Naive thymus-derived CD4-positive, alpha-beta T cell (primary cell): ENCODE data around the gene EPRS1. TPM values are rescaled to one million over a fixed set of nuclear protein-coding genes. Genes with fewer than 3 reads are reported as not detected.

Experiments used
- ATAC-seq: fragments of 150-1000 bp; cut with Tn5 transposase; 2 replicates; pipeline ENCODE4 v1.10.0; 2021; ENCODE audit warnings: mild to moderate bottlenecking, moderate library complexity
- CTCF ChIA-PET: fragments of 350-600 bp; sonication (Branson Sonifier 250); formaldehyde crosslinking; loops from one replicate; lab custom pipeline; 2021; ENCODE audit warnings: antibody characterized with exemption; lab: Charles Lee
- POLR2A ChIA-PET: fragments of 350-600 bp; sonication (Branson Sonifier 250); formaldehyde crosslinking; loops from one replicate; lab custom pipeline; 2021; ENCODE audit warnings: antibody characterized with exemption, inconsistent platforms; lab: Charles Lee
- DNase-seq, 9 donors: peaks; one replicate each; pipeline versions ENCODE4 v3.0.0 to v3.0.0-alpha.2; 2020 to 2022; ENCODE audit warnings: mixed read lengths in 1 of 9
- H3K27ac ChIP-seq: one replicate; pipeline ENCODE4 v1.7.0; 2013; ENCODE audit warnings: mild to moderate bottlenecking, low read depth, low read length, moderate library complexity
- H3K27me3 ChIP-seq, 2 donors: one replicate each; pipeline ENCODE4 v1.7.0; 2013; ENCODE audit warnings: low read length in 2 of 2, mild to moderate bottlenecking in 2 of 2, moderate library complexity in 2 of 2; ENCODE audit not compliant: control insufficient read depth in 2 of 2, insufficient read depth in 2 of 2
- H3K36me3 ChIP-seq, 3 experiments: 1 replicate in 2 of 3; 2 replicates in 1 of 3; pipeline ENCODE4 v1.7.0; 2013; ENCODE audit warnings: low read length in 3 of 3, mild to moderate bottlenecking in 3 of 3, moderate library complexity in 1 of 3; ENCODE audit not compliant: insufficient read depth in 3 of 3, control insufficient read depth in 2 of 3
- H3K4me1 ChIP-seq, 2 donors: one replicate each; pipeline ENCODE4 v1.7.0; 2013; ENCODE audit warnings: low read length in 2 of 2, mild to moderate bottlenecking in 2 of 2, moderate library complexity in 1 of 2; ENCODE audit not compliant: control insufficient read depth in 2 of 2, insufficient read depth in 2 of 2
- H3K4me3 ChIP-seq: 2 replicates; pipeline ENCODE4 v1.7.0; 2013; ENCODE audit warnings: mild to moderate bottlenecking, low read length
- H3K9me3 ChIP-seq, 3 experiments: 1 replicate in 2 of 3; 2 replicates in 1 of 3; pipeline ENCODE4 v1.7.0; 2013; ENCODE audit warnings: low read length in 3 of 3; ENCODE audit not compliant: control insufficient read depth in 2 of 3
- H3K27ac Mint-ChIP-seq, 9 donors: one replicate each; pipeline ENCODE4 v1.8.0; 2020 to 2022; ENCODE audit warnings: mixed read lengths in 9 of 9, mild to moderate bottlenecking in 8 of 9, moderate library complexity in 5 of 9, inconsistent platforms in 2 of 9
- H3K27me3 Mint-ChIP-seq, 5 donors: one replicate each; pipeline ENCODE4 v1.8.0; 2021 to 2022; ENCODE audit warnings: mixed read lengths in 5 of 5, mild to moderate bottlenecking in 1 of 5
- H3K36me3 Mint-ChIP-seq, 5 donors: one replicate each; pipeline ENCODE4 v1.8.0; 2020 to 2022; ENCODE audit warnings: mixed read lengths in 5 of 5, mild to moderate bottlenecking in 3 of 5, inconsistent platforms in 1 of 5
- H3K4me1 Mint-ChIP-seq, 7 donors: one replicate each; pipeline ENCODE4 v1.8.0; 2020 to 2022; ENCODE audit warnings: mixed read lengths in 7 of 7, mild to moderate bottlenecking in 3 of 7, inconsistent platforms in 1 of 7
- H3K4me3 Mint-ChIP-seq, 10 donors: one replicate each; pipeline ENCODE4 v1.8.0; 2020 to 2022; ENCODE audit warnings: mild to moderate bottlenecking in 10 of 10, mixed read lengths in 10 of 10, moderate library complexity in 6 of 10, inconsistent platforms in 2 of 10
- H3K9me3 Mint-ChIP-seq, 11 donors: one replicate each; pipeline ENCODE4 v1.8.0; 2020 to 2022; ENCODE audit warnings: mixed read lengths in 11 of 11, mild to moderate bottlenecking in 4 of 11, inconsistent platforms in 1 of 11, moderate library complexity in 1 of 11
- intact Hi-C, 2 donors: fragments of 100-400 bp; cut with micrococcal nuclease; formaldehyde crosslinking; loops; one replicate each; pipeline ENCODE4 v1.15.1; 2023
- polyA plus RNA-seq, 2 donors: library from polyadenylated mRNA; unstranded; fragments of 300-500 nt; fragmentation: Illumina TruSeq; gene quantifications; one replicate each; pipeline ENCODE4 v1.2.3, GENCODE V29; 2021
- total RNA-seq, 6 experiments: library from RNA in 5 of 6; stranded (reverse) in 5 of 6; gene quantifications; 1 replicate in 5 of 6; 2 replicates in 1 of 6; pipeline ENCODE4 v1.2.3 and lab custom pipeline; 2021 to 2026

EPRS1 gene
- total and polyA plus RNA-seq, 7 experiments from 2014 or later, result 39.2 to 130 (median 52.2) TPM

DNA sequence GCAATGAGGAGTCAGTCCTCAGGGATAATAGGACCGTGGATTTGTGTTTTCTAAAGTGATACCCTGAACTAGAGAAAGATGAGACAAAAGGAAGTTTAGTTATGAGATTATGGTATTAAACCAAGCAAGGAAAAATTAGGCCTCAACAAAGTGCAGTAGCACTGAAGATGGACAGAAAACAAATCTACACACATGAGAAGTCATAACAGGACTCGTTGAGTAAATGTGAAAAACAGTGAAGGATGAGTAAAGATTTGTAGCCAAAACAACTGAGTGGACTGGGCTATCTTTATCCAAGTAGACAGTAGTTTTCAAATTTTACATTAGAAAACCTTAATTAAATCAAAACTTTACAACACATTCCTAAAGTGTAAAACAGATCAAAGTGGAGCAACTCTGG, 15.0 kb downstream of the EPRS1 start:
- H3K4me3 Mint-ChIP-seq, result no peak overlapping the region

DNA sequence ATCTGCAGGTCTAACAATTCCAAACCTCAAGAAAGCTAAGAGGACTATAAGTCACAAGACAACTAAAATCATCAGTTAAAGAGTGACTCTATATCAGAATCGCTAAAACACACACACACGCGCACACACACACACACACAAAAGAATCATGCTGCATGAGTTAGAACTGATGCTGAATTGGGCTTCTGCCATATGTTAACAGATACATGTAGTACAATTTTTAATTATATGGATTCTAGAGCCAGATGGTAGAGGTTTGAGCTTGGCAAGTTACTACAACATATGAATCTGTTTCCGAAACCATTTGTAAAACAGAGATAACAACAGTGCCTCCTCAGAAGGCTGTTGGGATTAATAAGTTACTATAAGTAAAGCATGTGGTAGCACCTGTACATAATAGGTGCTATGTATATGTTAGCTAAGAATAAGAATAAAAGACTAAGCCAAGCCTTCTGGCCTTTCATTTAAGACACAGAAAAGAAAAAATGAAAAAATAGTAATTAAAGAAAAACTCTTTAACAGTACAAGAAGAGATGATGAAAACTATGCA, 17.9 kb downstream of the EPRS1 start:
- ChIA-PET CTCF (no interaction called here), POLR2A (no interaction called here)
- H3K27ac Mint-ChIP-seq, result peak overlapping the region in 1 of 9 donors; percentile 14
- no peaks in the 10 kb centered on the region for H3K27me3 Mint-ChIP-seq
- peaks cover 12 to 72% (median 14%) of the 10 kb centered on the region in 3 experiments for H3K36me3 ChIP-seq
- no peaks in the 10 kb centered on the region for H3K27me3 ChIP-seq
- H3K27ac ChIP-seq, result no peak overlapping the region
- H3K4me1 Mint-ChIP-seq, result peaks cover 0 to 7% (median 0%) of the 10 kb centered on the region in 7 donors
- no peak overlapping the region for H3K4me3 ChIP-seq
- DNase-seq (no peak), ATAC-seq (no peak)
- intact Hi-C loops, result no loop called here
- H3K9me3 Mint-ChIP-seq, result no peaks in the 10 kb centered on the region
- H3K36me3 Mint-ChIP-seq, result peaks cover 0 to 56% (median 43%) of the 10 kb centered on the region in 5 donors
- H3K9me3 ChIP-seq, result no peaks in the 10 kb centered on the region
- no peaks in the 10 kb centered on the region for H3K4me1 ChIP-seq
- H3K4me3 Mint-ChIP-seq, result no peak overlapping the region

More for the DNA sequence above, 15.0 kb downstream of the EPRS1 start:
- H3K27me3 ChIP-seq, result no peaks in the 10 kb centered on the region
- peaks cover 14 to 60% (median 18%) of the 10 kb centered on the region in 3 experiments for H3K36me3 ChIP-seq
- intact Hi-C loops, result no loop called here
- no peaks in the 10 kb centered on the region for H3K9me3 ChIP-seq
- POLR2A ChIA-PET, result no interaction called here
- Mint-ChIP-seq H3K9me3 (no peaks in the 10 kb centered on the region), H3K36me3 (peaks cover 0 to 48% (median 31%) of the 10 kb centered on the region in 5 donors), H3K27ac (peak overlapping the region in 1 of 9 donors; percentile 22), H3K4me1 (peaks cover 0 to 10% (median 6%) of the 10 kb centered on the region in 7 donors), H3K27me3 (no peaks in the 10 kb centered on the region)
- H3K4me1 ChIP-seq, result no peaks in the 10 kb centered on the region
- ATAC-seq (no peak), DNase-seq (no peak)
- CTCF ChIA-PET, result interaction anchor here (0.7 kb wide), 1 partner anchor 40 kb away, joined by 5 read pairs; no protein-coding TSS in a partner anchor
- H3K4me3 ChIP-seq, result no peak overlapping the region
- no peak overlapping the region for H3K27ac ChIP-seq

DNA sequence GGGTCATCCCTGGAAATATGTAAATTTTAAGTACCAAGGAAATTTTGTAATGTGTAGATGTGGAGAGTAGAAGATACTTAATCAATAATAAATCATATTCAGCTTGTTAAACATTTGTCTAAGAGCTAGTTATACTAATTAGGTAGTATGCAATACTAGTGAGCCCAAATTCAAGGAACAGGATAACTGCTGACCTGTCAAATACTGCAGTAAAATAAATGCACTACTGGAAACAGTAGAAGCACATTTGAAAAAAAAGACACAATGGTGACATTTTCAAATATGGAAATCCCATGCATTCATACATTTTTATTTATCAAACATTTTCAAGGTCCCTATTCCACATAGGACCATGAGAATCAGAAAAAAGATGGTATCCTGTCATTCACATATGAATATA, 27.2 kb downstream of the EPRS1 start:
- ChIA-PET CTCF (no interaction called here), POLR2A (no interaction called here)
- intact Hi-C loops, result no loop called here
- no peaks in the 10 kb centered on the region for H3K27me3 Mint-ChIP-seq
- H3K9me3 Mint-ChIP-seq, result no peaks in the 10 kb centered on the region
- Histone ChIP-seq H3K27me3 (no peaks in the 10 kb centered on the region), H3K9me3 (no peaks in the 10 kb centered on the region), H3K4me3 (no peak overlapping the region), H3K4me1 (no peaks in the 10 kb centered on the region), H3K36me3 (peaks cover 15 to 86% (median 25%) of the 10 kb centered on the region in 3 experiments), H3K27ac (no peak overlapping the region)
- no peak for ATAC-seq
- H3K36me3 Mint-ChIP-seq, result peaks cover 18 to 62% (median 35%) of the 10 kb centered on the region in 5 donors
- H3K4me1 Mint-ChIP-seq, result peaks cover 1 to 21% (median 4%) of the 10 kb centered on the region in 7 donors
- no peak overlapping the region for H3K4me3 Mint-ChIP-seq
- no peak for DNase-seq
- no peak overlapping the region for H3K27ac Mint-ChIP-seq

DNA sequence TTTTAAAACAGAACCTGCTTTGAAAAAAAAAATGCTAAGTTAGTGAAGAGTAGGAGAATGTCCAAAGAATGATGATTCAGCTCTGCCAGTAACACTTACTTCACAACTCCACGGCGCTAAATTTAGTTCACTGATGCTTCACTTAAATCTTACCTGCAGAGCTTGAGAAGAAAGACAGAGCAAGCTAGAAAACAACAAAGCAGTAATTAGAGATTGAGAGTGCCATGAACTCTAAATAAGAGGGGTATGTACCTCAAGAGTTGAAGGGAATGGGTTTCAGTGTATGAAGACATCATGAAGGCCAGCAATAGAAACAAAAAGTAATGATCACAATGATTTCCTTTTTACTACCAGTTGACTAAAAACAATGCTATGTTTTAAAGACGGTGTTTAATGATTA, 32.8 kb downstream of the EPRS1 start:
- Histone ChIP-seq H3K27me3 (no peaks in the 10 kb centered on the region), H3K36me3 (peaks cover 10 to 89% (median 15%) of the 10 kb centered on the region in 3 experiments), H3K27ac (no peak overlapping the region), H3K9me3 (no peaks in the 10 kb centered on the region), H3K4me1 (no peaks in the 10 kb centered on the region), H3K4me3 (no peak overlapping the region)
- Mint-ChIP-seq H3K4me1 (peaks cover 0 to 34% (median 8%) of the 10 kb centered on the region in 7 donors), H3K4me3 (peak overlapping the region in 1 of 10 donors; percentile 43), H3K27ac (peak overlapping the region in 3 of 9 donors; percentile 24 to 79 (median 66)), H3K27me3 (no peaks in the 10 kb centered on the region), H3K9me3 (no peaks in the 10 kb centered on the region), H3K36me3 (peaks cover 16 to 60% (median 26%) of the 10 kb centered on the region in 5 donors)
- CTCF ChIA-PET, result interaction anchor here (0.7 kb wide), 1 partner anchor 22 kb away, joined by 3 read pairs; no protein-coding TSS in a partner anchor
- no peak for ATAC-seq
- no peak for DNase-seq
- intact Hi-C loops, result no loop called here
- POLR2A ChIA-PET, result interaction anchor here (0.6 to 1.2 kb wide), 2 partner anchors 9 to 614 kb away, joined by 3 to 4 read pairs; no protein-coding TSS in a partner anchor

DNA sequence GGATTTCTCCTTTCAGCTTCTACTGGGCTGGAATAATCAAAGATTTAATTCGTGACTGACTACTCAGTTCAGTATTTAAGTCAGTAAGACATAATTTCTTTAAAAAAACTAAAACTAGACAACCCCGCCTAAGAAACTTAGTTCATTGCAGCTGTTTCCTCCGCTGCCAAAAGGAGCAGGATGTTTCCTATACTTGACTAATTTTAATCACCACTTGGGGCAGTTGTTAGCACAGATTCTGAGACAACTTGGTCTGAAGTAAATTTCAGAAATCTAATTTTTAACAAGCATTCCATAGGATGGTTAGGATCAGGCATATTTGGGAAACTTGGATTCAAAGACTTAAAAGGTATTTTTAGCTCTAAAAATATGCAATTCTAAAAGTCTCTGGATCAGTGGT, 34.0 kb downstream of the EPRS1 start:
- Mint-ChIP-seq H3K9me3 (no peaks in the 10 kb centered on the region), H3K27me3 (no peaks in the 10 kb centered on the region), H3K4me3 (no peak overlapping the region), H3K4me1 (peaks cover 0 to 34% (median 8%) of the 10 kb centered on the region in 7 donors), H3K27ac (peak overlapping the region in 2 of 9 donors; percentile 4 to 37), H3K36me3 (peaks cover 17 to 55% (median 28%) of the 10 kb centered on the region in 5 donors)
- intact Hi-C loops, result no loop called here
- ChIA-PET CTCF (no interaction called here), POLR2A (interaction anchor here (0.6 to 1.2 kb wide), 2 partner anchors 10 to 17 kb away, joined by 3 to 4 read pairs; no protein-coding TSS in a partner anchor)
- no peak overlapping the region for H3K27ac ChIP-seq
- no peaks in the 10 kb centered on the region for H3K27me3 ChIP-seq
- H3K4me1 ChIP-seq, result no peaks in the 10 kb centered on the region
- DNase-seq (no peak), ATAC-seq (no peak)
- no peaks in the 10 kb centered on the region for H3K9me3 ChIP-seq
- H3K4me3 ChIP-seq, result no peak overlapping the region
- H3K36me3 ChIP-seq, result peaks cover under 1 to 87% (median 5%) of the 10 kb centered on the region in 3 experiments

DNA sequence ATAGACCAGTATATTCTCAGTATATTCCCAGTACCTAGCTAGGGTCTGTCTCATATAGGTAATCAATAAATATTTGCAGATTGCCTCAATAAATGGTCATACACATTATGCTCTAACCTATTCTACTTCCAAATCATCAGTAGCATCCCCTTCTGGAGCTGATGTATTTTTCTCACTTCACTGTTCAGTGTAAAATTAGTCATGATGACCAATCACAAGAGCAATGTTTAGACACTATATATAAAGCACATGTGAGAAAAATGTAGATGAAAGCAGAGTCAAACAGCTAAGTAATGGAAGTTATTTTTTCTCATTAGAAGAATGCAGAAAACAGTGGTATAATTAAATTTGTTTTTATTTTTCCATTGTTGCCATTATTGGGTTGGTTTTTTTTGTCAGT, 34.7 kb downstream of the EPRS1 start:
- intact Hi-C loops, result no loop called here
- Histone ChIP-seq H3K4me3 (no peak overlapping the region), H3K27me3 (no peaks in the 10 kb centered on the region), H3K4me1 (no peaks in the 10 kb centered on the region), H3K9me3 (no peaks in the 10 kb centered on the region), H3K36me3 (peaks cover 0 to 85% (median 5%) of the 10 kb centered on the region in 3 experiments), H3K27ac (no peak overlapping the region)
- ChIA-PET POLR2A (no interaction called here), CTCF (no interaction called here)
- DNase-seq (no peak), ATAC-seq (no peak)
- H3K36me3 Mint-ChIP-seq, result peaks cover 20 to 57% (median 29%) of the 10 kb centered on the region in 5 donors
- no peak overlapping the region for H3K4me3 Mint-ChIP-seq
- peak overlapping the region in 1 of 9 donors; percentile 37 for H3K27ac Mint-ChIP-seq
- H3K4me1 Mint-ChIP-seq, result peaks cover 0 to 34% (median 8%) of the 10 kb centered on the region in 7 donors
- no peaks in the 10 kb centered on the region for H3K27me3 Mint-ChIP-seq
- H3K9me3 Mint-ChIP-seq, result no peaks in the 10 kb centered on the region
